GM12892 (cell line): Measurements from ENCODE around the gene LRRC61.

Source experiments
- POLR2A ChIP-seq: IDR thresholded peaks from 2 replicates; pipeline ENCODE4 v1.6.1; 2011; ENCODE audit warnings: low read depth, low read length, control low read depth
- POLR2AphosphoS5 ChIP-seq: IDR thresholded peaks from 2 replicates; pipeline ENCODE4 v1.6.1; 2011; ENCODE audit warnings: low read depth, low read length, control low read depth
- TAF1 ChIP-seq: IDR thresholded peaks from 2 replicates; pipeline ENCODE4 v1.6.1; 2011; ENCODE audit warnings: low read depth, mild to moderate bottlenecking, control low read depth, low read length, borderline replicate concordance

DNA sequence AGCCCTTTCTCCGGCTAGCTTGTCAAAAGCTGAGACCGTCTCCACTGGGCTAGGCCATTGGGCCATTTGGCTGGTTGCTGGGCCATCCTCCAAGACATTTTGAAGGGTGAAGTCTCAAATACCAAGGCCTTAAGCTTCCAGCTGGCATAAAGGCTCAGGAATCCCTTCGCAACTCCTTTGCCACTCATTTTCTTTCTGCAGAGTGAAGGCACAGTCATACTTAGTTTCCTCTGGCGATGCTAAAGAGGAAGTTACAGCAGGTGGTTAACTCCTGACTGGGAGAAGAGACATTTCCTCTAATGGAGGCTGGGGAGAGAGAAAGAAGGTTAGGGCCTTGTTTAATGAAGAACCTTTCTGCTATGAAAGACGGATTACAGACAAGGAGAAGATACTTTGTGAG lies 40.7 kb downstream of the LRRC61 start:
- TF ChIP-seq POLR2A (no peak), TAF1 (no peak), POLR2AphosphoS5 (no peak)
